Fibroblast of peridontal ligament (primary cell): Measurements from ENCODE around the gene NUDCD3.

Experiments used
- DNase-seq: peaks from one replicate; pipeline ENCODE4 v3.0.0-alpha.2; 2010; ENCODE audit errors: extremely low read depth

Gene NUDCD3

GRCh38 chr7:44400033-44400511 lies 90.4 kb downstream of the NUDCD3 start:
- no peak for DNase-seq

- DNase-seq, result peak; percentile 82
Observed at GRCh38 chr7:44398953-44399574, 91.4 kb downstream of the NUDCD3 start.

DNA sequence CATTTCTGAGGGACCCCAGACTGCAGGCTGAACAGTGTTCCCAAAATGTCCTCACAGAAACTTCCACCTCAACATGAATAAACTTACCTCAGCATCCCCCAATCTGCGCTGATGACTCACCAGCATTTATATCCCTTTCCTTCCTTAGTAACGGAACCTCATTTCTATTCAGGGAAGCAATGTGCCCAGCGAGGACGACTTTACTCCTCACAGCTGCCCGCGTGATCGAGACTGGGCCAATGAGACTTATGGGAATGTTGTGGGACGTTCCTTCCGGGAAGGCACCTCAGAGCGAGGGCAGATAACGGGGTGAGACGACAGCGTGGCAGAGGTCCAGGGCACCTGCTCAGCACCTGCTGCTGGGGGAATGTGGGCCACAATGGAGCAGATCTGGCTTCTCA lies 91.9 kb downstream of the NUDCD3 start:
- no peak for DNase-seq

DNA sequence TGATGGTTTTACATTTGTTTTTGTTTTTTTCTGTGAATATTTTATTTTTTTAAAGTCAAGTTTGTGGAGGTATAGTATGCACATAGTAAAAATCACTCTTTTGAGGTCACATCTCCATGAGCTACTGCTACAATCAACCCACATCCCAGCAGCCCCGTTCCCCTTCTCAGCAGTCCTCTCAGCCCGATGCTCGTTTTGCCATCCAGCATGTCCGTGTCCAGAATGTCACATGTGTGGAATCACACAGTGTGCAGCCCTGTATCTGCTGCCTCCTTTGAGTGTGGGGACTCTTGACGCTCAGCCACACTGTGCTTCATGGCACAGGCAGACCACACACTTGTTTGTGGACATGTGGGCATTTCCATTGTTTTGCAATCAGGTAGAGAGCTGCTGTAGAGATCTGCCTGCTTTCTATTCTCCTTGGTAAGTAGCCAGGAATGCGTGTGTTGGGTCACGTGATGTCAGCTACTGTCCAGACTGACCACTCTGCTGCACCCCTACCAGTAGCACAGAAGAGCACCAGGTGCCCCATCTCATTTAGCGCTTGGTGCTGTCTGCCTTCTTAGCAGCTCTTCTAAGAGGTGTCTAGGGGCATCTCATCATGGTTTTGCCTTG lies 93.4 kb downstream of the NUDCD3 start:
- no peak for DNase-seq

DNA sequence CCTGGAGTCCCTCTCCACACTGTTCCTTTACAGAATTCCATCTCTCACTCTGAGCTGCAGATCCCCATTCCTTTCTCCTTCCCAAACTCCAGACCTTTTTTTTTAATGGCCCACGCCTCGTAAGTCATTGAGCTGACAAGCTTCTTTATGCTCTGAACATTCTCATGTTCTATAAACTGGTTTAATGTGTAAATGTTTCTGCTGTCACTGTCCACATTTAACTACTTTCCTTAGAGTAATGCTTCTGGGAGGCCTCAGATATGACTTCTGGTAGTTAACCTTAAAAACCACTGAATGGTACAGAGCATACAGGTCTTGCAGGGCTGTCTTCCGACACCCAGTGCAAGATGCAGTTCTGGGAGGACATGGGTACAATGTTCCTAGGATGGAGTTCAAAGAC lies 94.0 kb downstream of the NUDCD3 start:
- DNase-seq, result no peak

DNA sequence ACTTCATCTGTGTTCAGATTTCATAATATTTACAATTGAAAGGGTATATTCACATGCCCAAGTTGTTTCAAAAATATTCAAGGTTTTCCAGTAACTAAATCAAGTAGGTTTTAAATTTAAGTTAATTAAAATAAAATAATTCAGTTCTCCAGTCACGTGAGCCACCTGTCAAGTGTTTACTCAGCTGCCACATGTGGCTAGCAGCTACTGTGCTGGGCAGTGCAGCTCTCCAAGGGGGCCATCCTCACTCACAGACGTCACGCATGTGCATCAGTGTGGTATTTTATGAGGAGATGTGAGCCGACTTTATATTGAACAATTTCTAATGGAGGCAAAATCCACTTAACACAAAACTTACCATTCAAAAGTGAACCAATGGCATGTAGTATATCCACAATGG lies 95.4 kb downstream of the NUDCD3 start:
- DNase-seq, result no peak

- no peak for DNase-seq
Observed at GRCh38 chr7:44394636-44395035, 95.8 kb downstream of the NUDCD3 start.

DNA sequence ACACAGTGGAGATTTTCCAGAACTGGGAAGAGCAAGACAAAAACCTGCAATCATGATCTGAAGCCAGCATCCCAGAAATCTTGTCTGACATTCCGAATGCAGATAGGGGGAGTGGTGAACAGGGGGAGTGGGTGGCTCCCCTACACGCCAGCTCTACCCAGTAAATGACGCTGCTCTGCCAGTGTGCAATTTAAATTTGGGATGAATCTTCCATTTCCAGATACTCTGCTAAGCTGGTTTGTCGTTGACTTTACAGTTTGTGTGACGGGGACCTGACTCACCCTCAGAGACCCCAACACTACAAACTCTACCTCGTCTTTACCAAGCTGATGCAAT lies 96.4 kb downstream of the NUDCD3 start:
- no peak for DNase-seq

DNA sequence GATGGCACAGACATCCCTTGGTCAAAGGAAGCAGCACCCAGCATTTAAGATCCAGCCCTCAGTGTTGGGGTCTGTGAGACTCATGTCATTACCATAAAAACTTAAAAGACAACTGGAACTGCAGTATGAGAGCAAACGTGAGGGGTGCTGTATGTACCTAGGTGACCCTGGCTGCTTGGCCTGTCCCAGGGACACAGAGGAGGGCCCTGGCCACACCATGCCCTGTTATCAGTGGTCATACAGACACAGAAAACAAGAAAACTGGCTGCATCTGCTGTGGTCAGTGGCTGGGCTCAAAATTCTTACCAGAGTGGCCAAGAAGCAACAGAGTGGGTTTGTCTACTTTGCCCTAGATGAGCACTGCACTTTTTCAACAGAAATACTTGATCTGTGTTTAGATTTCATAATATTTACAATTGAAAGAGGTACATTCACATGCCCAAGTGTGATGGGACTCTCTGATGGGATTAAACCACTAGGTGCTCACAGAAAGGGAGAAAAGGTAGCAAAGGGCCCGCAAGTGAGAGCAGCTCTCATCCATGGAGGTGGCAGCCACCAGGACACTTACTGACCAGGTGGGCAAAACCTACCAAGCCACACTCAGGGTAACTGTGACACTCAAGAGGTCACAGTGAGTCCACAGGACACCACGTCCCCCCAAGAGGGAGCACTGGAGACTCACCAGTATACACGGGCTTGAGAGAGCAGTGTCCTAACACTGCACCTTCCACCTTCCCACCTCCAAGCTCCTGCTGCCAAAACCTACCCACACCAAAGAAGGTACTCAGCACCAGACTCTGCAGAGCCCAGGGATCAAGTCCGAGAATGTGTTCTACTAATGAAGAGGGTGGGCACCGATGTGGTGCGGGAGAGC lies 97.0 kb downstream of the NUDCD3 start:
- DNase-seq, result no peak

DNA sequence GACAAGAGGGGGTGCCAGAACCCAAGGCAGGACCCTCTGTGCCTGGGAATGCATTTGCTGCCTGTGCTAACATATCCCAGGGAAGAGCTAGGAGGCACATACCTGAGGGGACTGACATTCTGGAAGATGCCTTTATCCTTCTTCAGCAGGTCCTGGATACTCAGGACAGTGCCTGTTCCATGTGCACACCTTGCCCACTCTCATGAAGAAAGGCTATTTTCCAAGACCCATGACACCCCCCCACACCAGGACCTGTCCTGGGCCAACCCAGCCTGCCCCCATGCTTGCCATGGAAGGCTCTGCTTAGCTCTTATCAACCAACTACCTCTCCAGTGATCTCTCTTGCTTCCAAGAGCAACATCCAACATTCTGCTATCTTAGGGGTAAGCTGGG lies 97.8 kb downstream of the NUDCD3 start:
- no peak for DNase-seq

DNA sequence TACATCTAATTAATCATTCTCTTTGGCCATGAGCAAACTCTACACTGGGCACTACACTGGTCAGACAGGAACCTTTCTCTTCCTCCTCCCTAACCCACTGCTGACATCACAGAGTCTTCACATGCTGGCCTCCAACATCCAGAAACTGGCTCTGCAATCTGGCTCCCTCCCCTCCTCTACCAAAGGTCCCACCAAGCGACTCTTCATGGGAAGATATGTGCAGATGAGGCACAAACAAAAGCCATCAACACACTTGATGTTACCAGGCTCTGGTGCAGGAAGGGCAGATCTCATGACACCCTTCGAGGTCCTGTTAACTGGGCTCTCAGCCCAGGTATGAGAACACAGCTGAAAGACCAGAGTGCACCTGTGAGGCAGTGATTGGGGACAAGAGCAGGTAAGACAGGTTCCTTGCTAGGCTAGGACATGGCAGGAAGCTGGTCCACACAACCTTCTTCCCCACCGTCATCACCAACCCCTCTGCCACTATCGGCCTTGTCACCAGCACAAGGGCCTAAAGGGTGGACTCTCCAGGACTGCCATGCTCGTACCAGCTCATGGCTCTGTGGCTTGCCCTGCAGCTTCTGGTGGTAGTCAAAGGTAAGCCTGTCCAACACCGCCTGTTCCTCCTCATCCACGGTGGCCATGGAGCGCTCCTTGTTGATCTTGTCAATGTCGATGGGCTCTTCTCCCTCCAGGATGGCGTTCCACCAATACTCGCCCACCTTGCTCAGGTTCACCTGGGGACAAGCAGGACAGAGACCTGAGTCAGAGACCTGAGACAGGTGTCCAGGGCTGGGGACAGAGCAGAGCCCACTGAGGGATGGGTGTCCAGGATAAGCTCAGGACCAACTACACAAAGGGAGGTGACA lies 98.5 kb downstream of the NUDCD3 start:
- DNase-seq, result no peak

- no peak for DNase-seq
Observed at GRCh38 chr7:44391171-44391570, 99.3 kb downstream of the NUDCD3 start.

GRCh38 chr7:44390701-44391100 lies 99.8 kb downstream of the NUDCD3 start:
- no peak for DNase-seq

DNA sequence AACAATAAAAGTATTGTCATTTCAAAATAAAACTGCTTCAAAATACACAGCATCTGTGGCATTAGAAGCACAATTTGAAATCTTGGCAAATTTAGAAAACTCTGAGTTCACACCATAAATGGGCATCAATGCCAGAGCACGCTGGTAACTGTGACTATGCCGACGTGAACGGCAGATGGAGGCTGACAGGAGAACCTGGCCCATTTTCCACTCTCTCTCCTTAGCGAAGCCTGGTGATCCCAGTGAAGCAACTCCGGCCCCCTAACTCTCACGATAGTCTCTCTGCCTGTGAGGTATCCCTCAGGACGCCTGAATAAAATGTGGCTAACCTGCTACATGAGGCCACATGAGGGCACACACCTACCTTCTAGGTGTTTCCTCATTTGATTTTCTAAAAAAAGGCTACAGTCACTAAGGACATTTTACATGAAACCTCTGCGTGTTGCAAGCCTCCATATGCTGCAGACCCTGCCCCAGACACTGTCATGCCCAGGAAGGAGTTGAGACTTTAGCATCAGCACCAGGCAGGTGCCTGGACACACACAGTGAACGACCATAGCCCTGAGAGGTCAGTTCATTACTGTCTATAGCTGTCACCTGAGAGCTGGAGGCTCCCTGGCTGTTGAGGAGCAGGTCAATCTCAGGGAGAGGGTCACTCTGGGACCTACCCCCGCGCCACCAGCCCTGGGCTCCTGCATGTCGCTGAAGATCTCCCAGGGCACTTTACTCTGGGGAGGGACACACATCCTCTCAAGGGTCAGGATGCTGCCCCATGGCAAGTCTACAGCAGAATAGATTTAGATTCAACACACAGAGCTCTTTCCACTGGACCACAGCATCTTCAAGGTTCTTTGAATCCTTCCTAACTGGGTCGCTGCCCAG lies 102.1 kb downstream of the NUDCD3 start:
- no peak for DNase-seq

- DNase-seq, result no peak
Observed at GRCh38 chr7:44387389-44387788, 103.1 kb downstream of the NUDCD3 start.

DNA sequence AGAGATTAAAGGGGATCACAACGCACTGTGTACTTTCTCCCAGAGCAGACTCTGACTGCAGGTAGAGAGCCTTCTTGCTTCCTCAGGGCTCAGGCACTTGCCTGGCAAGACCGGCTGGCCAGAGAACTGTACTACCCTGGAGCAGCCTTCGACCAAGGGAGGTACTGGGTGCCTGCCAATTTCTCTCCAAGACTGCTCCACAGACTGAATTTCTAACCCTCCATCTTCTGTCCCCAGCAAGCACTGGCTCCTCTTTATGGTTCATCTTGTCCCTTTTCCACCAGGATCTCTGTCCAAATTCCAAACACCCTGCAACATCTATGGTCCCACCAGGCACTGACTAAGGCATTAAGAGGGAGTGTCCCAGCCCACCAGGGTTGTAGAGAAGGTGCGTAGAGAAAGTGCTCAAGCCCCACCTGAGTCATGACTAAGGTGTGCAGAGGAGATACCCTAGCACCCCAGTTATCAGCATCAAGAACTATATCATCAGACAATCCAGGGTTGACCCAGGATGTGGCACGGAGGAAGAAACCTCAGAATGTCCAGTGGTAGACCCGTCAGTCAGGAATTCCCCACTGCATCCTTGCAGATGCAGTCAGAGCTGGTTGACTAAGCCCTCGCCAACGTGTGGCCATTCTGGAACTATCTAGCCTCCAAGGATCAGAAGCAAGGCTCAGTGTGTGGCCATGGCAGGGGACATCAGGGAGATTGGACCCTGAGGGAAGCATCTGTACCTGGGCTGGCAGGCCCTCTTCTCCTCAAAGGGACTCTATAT lies 104.1 kb downstream of the NUDCD3 start:
- DNase-seq, result no peak

DNA sequence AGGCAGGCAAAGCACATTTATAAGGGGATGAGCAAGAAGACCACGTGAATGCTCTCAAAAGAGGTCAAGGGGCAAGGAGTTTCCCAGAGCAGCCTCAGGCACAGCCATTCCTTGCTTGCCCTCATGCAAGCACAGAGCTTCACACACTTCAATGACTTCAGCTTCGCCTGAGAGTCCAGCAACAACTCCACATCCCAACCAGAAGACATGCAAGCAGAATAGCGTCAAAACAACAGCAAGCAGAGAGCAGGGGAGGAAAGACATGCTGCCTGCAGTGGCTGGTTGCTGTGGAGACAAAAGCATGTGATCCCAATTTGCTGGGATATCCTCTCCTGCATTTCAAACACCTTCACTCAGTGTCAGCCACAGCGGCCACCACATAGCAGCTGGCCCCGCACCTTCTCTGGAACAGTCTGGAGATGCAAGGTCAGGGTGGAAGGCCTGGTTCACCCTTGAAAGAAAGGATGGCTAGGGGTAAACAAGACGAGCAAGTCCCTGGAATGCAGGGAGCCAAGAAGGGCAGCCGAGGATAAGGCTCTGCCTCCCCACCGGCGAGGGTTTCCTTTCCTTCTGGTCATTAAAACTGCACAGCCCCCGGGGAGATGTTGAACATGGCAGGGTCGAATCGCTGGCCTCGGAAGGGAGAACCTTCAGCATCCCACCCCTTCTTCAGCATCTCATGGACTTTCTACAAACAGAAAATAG lies 104.9 kb downstream of the NUDCD3 start:
- no peak for DNase-seq

DNA sequence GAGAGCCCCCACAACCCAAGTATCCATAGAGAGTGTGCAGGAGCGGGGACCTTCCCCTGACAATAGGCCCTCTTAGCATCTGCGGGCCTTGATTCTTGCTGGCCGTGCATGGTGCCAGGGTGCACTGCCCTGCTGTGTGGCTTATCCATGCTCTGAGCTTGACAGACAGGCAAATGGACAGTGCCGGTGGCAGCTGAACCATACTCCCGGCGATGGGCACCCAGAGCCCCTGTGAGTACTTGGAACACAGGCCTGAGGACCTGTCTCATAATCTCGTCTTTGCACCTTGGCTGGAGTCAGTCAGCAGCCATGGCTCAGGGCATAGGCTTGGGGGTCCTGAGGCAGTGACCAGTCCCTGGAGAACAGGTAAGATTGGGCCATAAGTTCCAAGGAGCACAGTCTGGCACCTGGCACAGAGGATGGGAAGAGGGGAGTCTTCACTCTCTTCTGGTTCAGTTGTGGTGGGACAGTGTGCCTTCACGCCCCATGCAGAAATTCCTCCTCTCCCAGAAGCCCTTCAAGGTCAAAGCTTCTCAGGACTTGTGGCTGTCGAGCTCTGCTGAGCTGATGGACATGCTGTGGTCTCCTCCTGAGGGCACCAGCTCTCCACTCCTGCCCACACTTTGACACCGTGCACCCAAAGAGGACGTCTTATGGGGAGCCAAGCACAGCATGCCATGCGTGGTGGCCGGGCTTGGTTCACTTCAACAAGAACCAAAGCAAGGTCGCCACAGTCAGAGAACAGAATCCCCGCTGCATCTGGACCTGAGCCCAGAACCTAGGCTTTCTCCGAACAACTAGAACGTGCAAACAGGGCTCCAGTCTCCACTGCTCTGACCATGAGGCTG lies 105.6 kb downstream of the NUDCD3 start:
- no peak for DNase-seq

DNA sequence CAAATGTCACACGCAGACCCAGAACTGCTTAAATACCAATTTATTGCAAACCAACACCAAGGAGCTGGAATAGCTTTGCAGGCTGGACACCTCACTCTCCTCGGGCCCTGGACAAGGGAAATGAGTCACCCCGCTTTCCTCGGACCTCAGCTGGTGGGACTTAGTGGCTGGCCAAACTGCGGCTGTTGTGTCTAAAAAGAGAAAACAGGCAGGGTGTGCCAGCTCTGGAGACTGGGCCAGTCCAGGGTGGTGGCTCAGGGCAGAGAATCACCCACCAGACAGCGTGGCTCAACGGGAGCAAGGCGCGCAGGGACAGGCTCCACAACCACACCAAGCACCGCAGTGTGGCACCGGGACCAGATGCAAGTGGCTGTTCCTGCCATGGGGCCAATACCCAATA lies 106.9 kb downstream of the NUDCD3 start:
- peak; percentile 34 for DNase-seq
